Measurements from ENCODE around the gene DPYSL4. TPM values are rescaled to one million over a fixed set of nuclear protein-coding genes. Genes with fewer than 3 reads are reported as not detected.

DPYSL4 gene
- total and polyA plus RNA-seq, 9 donors = 1.3 to 7.1 (median 4.7) TPM

DNA sequence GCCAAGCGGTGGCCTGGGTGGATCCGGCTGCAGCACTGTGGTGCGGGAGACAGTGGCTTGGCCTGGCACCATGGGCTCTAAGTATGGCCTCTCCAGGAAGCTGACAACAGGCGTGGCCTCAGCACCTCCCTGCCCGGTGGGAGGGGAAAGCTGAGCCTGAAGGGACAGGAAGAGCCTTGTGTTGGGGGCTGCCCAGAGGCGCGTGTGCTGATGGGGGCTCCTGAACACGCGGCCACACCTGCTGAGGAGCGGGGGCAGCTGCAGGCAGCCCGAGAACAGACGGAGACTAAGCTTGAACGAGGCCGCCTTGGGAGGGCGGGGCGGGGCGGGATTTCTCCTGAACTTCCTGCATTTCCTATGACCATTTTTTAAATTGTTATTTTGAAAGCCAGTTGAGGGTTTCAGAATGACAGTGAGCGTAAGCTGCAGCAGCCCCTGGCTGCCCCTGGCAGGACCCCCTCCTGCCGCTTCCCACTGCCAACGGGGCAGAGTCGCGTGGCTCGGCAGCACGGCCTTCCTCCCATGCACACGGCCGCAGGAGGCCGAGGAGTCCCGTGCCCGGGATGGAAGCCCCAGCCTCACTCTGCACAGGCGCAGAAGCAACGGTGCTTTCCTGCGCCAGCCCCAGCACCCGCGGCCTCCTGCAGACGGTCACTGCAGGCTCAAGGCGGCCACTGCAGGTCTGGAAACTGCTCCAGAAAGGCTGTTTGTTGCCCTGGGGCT is 43.2 kb downstream of the DPYSL4 start:
- Histone ChIP-seq H3K4me3 (ENCODE audit: low read length) (no peak overlapping the region), H3K4me1 (ENCODE audit: control insufficient read depth, insufficient read depth, low read length) (peaks cover 55% of the 10 kb centered on the region), H3K9me3 (replicated peaks; ENCODE audit: control insufficient read depth, low read depth, low read length) (no peaks in the 10 kb centered on the region), H3K27me3 (ENCODE audit: control insufficient read depth, insufficient read depth, low read length) (peaks cover 2% of the 10 kb centered on the region), H3K36me3 (ENCODE audit: control insufficient read depth, insufficient read depth, low read length) (no peaks in the 10 kb centered on the region), H3K27ac (ENCODE audit: low read length) (no peak overlapping the region)
- DNase-seq = peak; percentile 30
- 50% methylated on average over 30 of the region's 36 CpGs for WGBS (ENCODE audit: insufficient coverage)

GRCh38 chr10:132230557-132231210 is 43.9 kb downstream of the DPYSL4 start:
- 74% methylated on average over 14 of the region's 21 CpGs for WGBS (ENCODE audit: insufficient coverage)
- Histone ChIP-seq H3K4me1 (ENCODE audit: control insufficient read depth, insufficient read depth, low read length) (peaks cover 55% of the 10 kb centered on the region), H3K27ac (ENCODE audit: low read length) (no peak overlapping the region), H3K36me3 (ENCODE audit: control insufficient read depth, insufficient read depth, low read length) (no peaks in the 10 kb centered on the region), H3K9me3 (replicated peaks; ENCODE audit: control insufficient read depth, low read depth, low read length) (no peaks in the 10 kb centered on the region), H3K4me3 (ENCODE audit: low read length) (no peak overlapping the region), H3K27me3 (ENCODE audit: control insufficient read depth, insufficient read depth, low read length) (peaks cover 2% of the 10 kb centered on the region)
- DNase-seq = no peak

GRCh38 chr10:132231656-132232022 is 44.9 kb downstream of the DPYSL4 start:
- Histone ChIP-seq H3K36me3 (ENCODE audit: control insufficient read depth, insufficient read depth, low read length) (no peaks in the 10 kb centered on the region), H3K4me1 (ENCODE audit: control insufficient read depth, insufficient read depth, low read length) (peaks cover 63% of the 10 kb centered on the region), H3K27me3 (ENCODE audit: control insufficient read depth, insufficient read depth, low read length) (peaks cover 2% of the 10 kb centered on the region), H3K4me3 (ENCODE audit: low read length) (no peak overlapping the region), H3K9me3 (replicated peaks; ENCODE audit: control insufficient read depth, low read depth, low read length) (no peaks in the 10 kb centered on the region), H3K27ac (ENCODE audit: low read length) (no peak overlapping the region)
- no peak for DNase-seq
- 86% methylated on average over 13 of the region's 13 CpGs for WGBS (ENCODE audit: insufficient coverage)

DNA sequence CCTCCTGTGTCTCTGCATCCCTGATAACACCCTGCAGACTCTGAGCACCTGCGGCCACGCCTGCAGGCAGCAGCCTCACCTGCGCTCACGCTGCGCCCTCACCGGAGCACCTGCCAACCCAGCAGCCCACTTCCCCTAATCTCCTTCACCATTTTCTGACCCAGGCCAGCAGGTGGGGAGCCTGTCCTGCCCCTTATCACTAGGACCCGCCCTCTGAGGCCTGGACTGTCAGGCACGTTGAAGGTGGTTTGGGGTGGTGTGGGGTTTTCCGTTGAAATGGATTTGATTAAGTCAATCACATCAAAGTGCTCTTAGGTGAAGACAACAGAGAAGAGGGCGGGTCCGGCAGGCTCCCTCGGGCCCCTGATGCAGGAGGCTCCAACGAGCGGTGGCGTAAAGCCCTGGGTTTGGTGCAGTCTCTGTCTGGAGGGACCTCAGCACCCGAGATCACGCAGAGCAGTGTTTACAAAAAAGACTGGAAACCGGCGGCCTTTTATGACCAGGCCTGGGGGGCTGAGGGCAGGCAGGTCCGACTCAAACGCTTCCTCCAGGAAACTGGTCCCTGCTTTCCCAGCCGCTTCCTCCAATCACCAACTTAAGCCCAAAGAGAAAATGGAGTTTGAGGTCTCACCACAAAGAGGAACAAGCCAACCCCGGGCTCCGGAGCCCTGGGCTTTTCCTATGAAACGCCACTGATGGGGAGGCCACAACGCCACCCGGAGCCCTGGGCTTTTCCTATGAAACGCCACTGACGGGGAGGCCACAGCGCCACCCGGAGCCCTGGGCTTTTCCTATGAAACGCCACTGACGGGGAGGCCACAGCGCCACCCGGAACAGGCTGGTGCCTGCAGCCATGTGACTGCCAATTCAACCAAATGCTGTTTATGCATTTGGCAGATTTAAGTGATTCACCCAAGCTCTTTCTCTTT is 45.5 kb downstream of the DPYSL4 start:
- WGBS (ENCODE audit: insufficient coverage) = 60% methylated on average over 28 of the region's 35 CpGs

DNA sequence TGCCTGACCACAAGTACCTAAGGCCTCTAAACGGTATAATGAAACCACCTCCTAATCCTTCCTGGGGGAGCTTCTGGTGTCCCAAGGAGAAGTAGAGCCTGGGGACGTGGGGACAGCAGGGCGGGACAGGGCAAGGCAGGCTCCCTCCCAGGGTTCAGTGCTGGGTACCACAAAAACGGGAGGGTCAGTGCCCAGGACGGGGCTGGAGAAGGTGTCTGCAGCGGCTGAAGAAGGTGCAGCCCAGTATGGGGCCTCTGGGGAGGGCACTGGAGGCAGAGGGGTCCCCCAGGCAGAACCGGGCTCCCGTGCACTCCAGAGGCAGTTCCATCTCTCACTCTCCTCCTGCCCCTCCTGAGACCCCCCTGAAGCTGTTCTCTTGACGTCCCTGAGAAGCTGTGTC is 46.2 kb downstream of the DPYSL4 start:
- WGBS (ENCODE audit: insufficient coverage) = 62% methylated on average over 7 of the region's 9 CpGs
- peaks cover 77% of the 10 kb centered on the region for H3K4me1 ChIP-seq (ENCODE audit: control insufficient read depth, insufficient read depth, low read length)
- no peaks in the 10 kb centered on the region for H3K36me3 ChIP-seq (ENCODE audit: control insufficient read depth, insufficient read depth, low read length)
- H3K27me3 ChIP-seq (ENCODE audit: control insufficient read depth, insufficient read depth, low read length) = peaks cover 2% of the 10 kb centered on the region
- no peak overlapping the region for H3K4me3 ChIP-seq (ENCODE audit: low read length)
- H3K27ac ChIP-seq (ENCODE audit: low read length) = peak overlapping the region; percentile 67
- H3K9me3 ChIP-seq (replicated peaks; ENCODE audit: control insufficient read depth, low read depth, low read length) = no peaks in the 10 kb centered on the region
- DNase-seq = no peak

More for the DNA sequence above, 45.5 kb downstream of the DPYSL4 start:
- Histone ChIP-seq H3K27me3 (ENCODE audit: control insufficient read depth, insufficient read depth, low read length) (peaks cover 2% of the 10 kb centered on the region), H3K9me3 (replicated peaks; ENCODE audit: control insufficient read depth, low read depth, low read length) (no peaks in the 10 kb centered on the region), H3K4me1 (ENCODE audit: control insufficient read depth, insufficient read depth, low read length) (peaks cover 70% of the 10 kb centered on the region), H3K4me3 (ENCODE audit: low read length) (no peak overlapping the region), H3K27ac (ENCODE audit: low read length) (no peak overlapping the region), H3K36me3 (ENCODE audit: control insufficient read depth, insufficient read depth, low read length) (no peaks in the 10 kb centered on the region)
- peak; percentile 70 for DNase-seq

DNA sequence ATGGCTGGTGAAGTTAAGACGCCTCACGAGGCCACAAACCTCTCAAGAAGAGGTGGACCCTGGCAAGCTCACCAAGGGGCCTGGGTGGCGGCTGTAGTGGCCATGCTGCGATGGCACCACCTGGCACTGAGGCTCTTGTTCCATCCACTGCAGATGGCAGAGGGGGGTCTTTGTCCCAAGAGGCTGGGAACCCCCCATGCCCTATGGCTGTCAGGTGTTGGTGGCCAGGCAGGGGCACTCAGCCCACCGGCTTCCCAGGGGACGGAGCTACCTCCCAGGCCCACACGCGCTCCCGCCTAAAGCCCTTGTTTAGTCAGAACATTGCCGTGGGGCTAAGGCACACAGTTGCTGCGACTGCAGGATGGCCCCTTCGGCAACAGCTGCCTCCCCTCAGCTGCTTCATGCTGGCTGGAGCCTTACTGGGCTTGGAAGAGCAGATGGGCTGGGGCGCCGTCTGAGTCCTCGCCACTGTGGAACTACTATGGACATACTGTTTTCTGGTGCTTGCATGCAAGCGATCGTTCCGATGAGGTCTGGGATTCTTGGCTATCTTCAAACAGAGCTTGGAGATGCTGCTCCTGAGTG is 46.8 kb downstream of the DPYSL4 start:
- Histone ChIP-seq H3K4me3 (ENCODE audit: low read length) (no peak overlapping the region), H3K36me3 (ENCODE audit: control insufficient read depth, insufficient read depth, low read length) (no peaks in the 10 kb centered on the region), H3K27ac (ENCODE audit: low read length) (peak overlapping the region; percentile 67), H3K9me3 (replicated peaks; ENCODE audit: control insufficient read depth, low read depth, low read length) (no peaks in the 10 kb centered on the region), H3K4me1 (ENCODE audit: control insufficient read depth, insufficient read depth, low read length) (peaks cover 82% of the 10 kb centered on the region), H3K27me3 (ENCODE audit: control insufficient read depth, insufficient read depth, low read length) (peaks cover 2% of the 10 kb centered on the region)
- peak; percentile 76 for DNase-seq
- 70% methylated on average over 16 of the region's 18 CpGs for WGBS (ENCODE audit: insufficient coverage)

GRCh38 chr10:132234860-132235259 is 48.1 kb downstream of the DPYSL4 start:
- Histone ChIP-seq H3K4me1 (ENCODE audit: control insufficient read depth, insufficient read depth, low read length) (peaks cover 92% of the 10 kb centered on the region), H3K36me3 (ENCODE audit: control insufficient read depth, insufficient read depth, low read length) (no peaks in the 10 kb centered on the region), H3K4me3 (ENCODE audit: low read length) (no peak overlapping the region), H3K9me3 (replicated peaks; ENCODE audit: control insufficient read depth, low read depth, low read length) (no peaks in the 10 kb centered on the region), H3K27me3 (ENCODE audit: control insufficient read depth, insufficient read depth, low read length) (peaks cover 2% of the 10 kb centered on the region), H3K27ac (ENCODE audit: low read length) (no peak overlapping the region)
- 87% methylated on average over 5 of the region's 6 CpGs for WGBS (ENCODE audit: insufficient coverage)
- DNase-seq = no peak

- no peaks in the 10 kb centered on the region for H3K36me3 ChIP-seq (ENCODE audit: control insufficient read depth, insufficient read depth, low read length)
- H3K27me3 ChIP-seq (ENCODE audit: control insufficient read depth, insufficient read depth, low read length) = peaks cover 2% of the 10 kb centered on the region
- no peaks in the 10 kb centered on the region for H3K9me3 ChIP-seq (replicated peaks; ENCODE audit: control insufficient read depth, low read depth, low read length)
- DNase-seq = no peak
- WGBS (ENCODE audit: insufficient coverage) = 96% methylated on average over 15 of the region's 21 CpGs
- H3K4me3 ChIP-seq (ENCODE audit: low read length) = no peak overlapping the region
- H3K27ac ChIP-seq (ENCODE audit: low read length) = no peak overlapping the region
- peaks cover 92% of the 10 kb centered on the region for H3K4me1 ChIP-seq (ENCODE audit: control insufficient read depth, insufficient read depth, low read length)
Measured at GRCh38 chr10:132236161-132236560, 49.4 kb downstream of the DPYSL4 start.

- H3K27ac ChIP-seq (ENCODE audit: low read length) = no peak overlapping the region
- H3K9me3 ChIP-seq (replicated peaks; ENCODE audit: control insufficient read depth, low read depth, low read length) = no peaks in the 10 kb centered on the region
- no peaks in the 10 kb centered on the region for H3K36me3 ChIP-seq (ENCODE audit: control insufficient read depth, insufficient read depth, low read length)
- H3K27me3 ChIP-seq (ENCODE audit: control insufficient read depth, insufficient read depth, low read length) = peaks cover 2% of the 10 kb centered on the region
- H3K4me1 ChIP-seq (ENCODE audit: control insufficient read depth, insufficient read depth, low read length) = peaks cover 89% of the 10 kb centered on the region
- DNase-seq = no peak
- no peak overlapping the region for H3K4me3 ChIP-seq (ENCODE audit: low read length)
- 83% methylated on average over 11 of the region's 13 CpGs for WGBS (ENCODE audit: insufficient coverage)
Measured at GRCh38 chr10:132236881-132237280, 50.1 kb downstream of the DPYSL4 start.
